ENCODE results near the gene PLSCR2. TPM values are rescaled to one million over a fixed set of nuclear protein-coding genes. Genes with fewer than 3 reads are reported as not detected.

The PLSCR2 gene
- total RNA-seq, 2 donors from 2014 or later, result not detected

DNA sequence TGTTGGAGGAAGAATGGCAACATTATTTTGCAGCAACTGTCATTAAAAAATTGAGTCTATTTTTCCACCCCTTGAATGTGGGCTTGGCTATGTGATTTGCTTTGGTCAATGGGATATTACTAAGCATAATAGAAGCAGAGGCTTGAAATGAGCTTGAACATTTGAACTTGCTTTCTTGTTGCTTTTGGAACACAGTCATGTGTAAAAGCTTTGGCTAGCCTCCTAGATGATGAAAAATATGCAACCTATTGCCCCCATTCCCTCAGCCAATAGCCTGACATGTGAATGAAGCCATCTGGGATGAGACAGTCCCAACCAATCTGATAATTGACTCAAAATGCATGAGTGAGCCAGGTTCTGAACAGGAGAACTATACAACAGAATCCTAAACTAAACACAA, 78.4 kb downstream of the PLSCR2 start:
- H3K27ac ChIP-seq, result peak overlapping the region in 3 of 4 donors; percentile 14 to 66 (median 24)
- TF ChIP-seq, protein P1, sequence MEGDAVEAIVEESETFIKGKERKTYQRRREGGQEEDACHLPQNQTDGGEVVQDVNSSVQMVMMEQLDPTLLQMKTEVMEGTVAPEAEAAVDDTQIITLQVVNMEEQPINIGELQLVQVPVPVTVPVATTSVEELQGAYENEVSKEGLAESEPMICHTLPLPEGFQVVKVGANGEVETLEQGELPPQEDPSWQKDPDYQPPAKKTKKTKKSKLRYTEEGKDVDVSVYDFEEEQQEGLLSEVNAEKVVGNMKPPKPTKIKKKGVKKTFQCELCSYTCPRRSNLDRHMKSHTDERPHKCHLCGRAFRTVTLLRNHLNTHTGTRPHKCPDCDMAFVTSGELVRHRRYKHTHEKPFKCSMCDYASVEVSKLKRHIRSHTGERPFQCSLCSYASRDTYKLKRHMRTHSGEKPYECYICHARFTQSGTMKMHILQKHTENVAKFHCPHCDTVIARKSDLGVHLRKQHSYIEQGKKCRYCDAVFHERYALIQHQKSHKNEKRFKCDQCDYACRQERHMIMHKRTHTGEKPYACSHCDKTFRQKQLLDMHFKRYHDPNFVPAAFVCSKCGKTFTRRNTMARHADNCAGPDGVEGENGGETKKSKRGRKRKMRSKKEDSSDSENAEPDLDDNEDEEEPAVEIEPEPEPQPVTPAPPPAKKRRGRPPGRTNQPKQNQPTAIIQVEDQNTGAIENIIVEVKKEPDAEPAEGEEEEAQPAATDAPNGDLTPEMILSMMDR (IDR thresholded peaks at IDR 0.05), result no peak
- no peak for TF ChIP-seq POLR2A (IDR thresholded peaks at IDR 0.05)
- ATAC-seq (peak; percentile 99), DNase-seq (peak; percentile 35 to 73 (median 62))
- intact Hi-C loops (cut with DNase I), result no loop called here
- no peaks in the 10 kb centered on the region for H3K36me3 ChIP-seq (replicated peaks in 1 of 2; ENCODE audit: insufficient read depth in 1 of 2, low read depth in 2 of 2)
- H3K9me3 ChIP-seq, result no peaks in the 10 kb centered on the region
- H3K27me3 ChIP-seq, result no peaks in the 10 kb centered on the region
- H3K4me3 ChIP-seq, result no peak overlapping the region
- H3K4me1 ChIP-seq, result peaks cover 18% of the 10 kb centered on the region

- peak overlapping the region in 3 of 4 donors; percentile 14 to 66 (median 24) for H3K27ac ChIP-seq
These were observed 79.2 kb downstream of the PLSCR2 start for GRCh38 chr3:146390006-146390772.

GRCh38 chr3:146387566-146387965, 81.8 kb downstream of the PLSCR2 start:
- WGBS, 2 donors, result 22 to 26% methylated on average over 2 of the region's 2 CpGs
- Histone ChIP-seq H3K36me3 (replicated peaks in 1 of 2; ENCODE audit: insufficient read depth in 1 of 2, low read depth in 2 of 2) (no peaks in the 10 kb centered on the region), H3K4me1 (peaks cover 18% of the 10 kb centered on the region), H3K27ac (no peak overlapping the region), H3K9me3 (no peaks in the 10 kb centered on the region), H3K4me3 (no peak overlapping the region), H3K27me3 (no peaks in the 10 kb centered on the region)
- no peak for ATAC-seq
- intact Hi-C loops (cut with DNase I), result no loop called here
- no peak for DNase-seq
- TF ChIP-seq POLR2A (IDR thresholded peaks at IDR 0.05), result no peak
- TF ChIP-seq, protein P1 (IDR thresholded peaks at IDR 0.05), result no peak

More at GRCh38 chr3:146390006-146390772, 79.2 kb downstream of the PLSCR2 start:
- Histone ChIP-seq H3K4me1 (peaks cover 18% of the 10 kb centered on the region), H3K36me3 (replicated peaks in 1 of 2; ENCODE audit: insufficient read depth in 1 of 2, low read depth in 2 of 2) (no peaks in the 10 kb centered on the region), H3K27me3 (no peaks in the 10 kb centered on the region), H3K9me3 (no peaks in the 10 kb centered on the region), H3K4me3 (no peak overlapping the region)
- TF ChIP-seq POLR2A (IDR thresholded peaks at IDR 0.05), result no peak
- TF ChIP-seq, protein P1 (IDR thresholded peaks at IDR 0.05), result no peak
- ATAC-seq (no peak), DNase-seq (no peak)
- WGBS, 2 donors, result 48% methylated on average over 2 of the region's 2 CpGs
- intact Hi-C loops (cut with DNase I), result no loop called here

GRCh38 chr3:146386936-146387335, 82.4 kb downstream of the PLSCR2 start:
- no peak for ATAC-seq
- H3K27ac ChIP-seq, result no peak overlapping the region
- TF ChIP-seq, protein P1 (IDR thresholded peaks at IDR 0.05), result no peak
- no peak for TF ChIP-seq POLR2A (IDR thresholded peaks at IDR 0.05)
- H3K4me1 ChIP-seq, result peaks cover 18% of the 10 kb centered on the region
- no peaks in the 10 kb centered on the region for H3K36me3 ChIP-seq (replicated peaks in 1 of 2; ENCODE audit: insufficient read depth in 1 of 2, low read depth in 2 of 2)
- H3K27me3 ChIP-seq, result no peaks in the 10 kb centered on the region
- 44 to 57% methylated on average over 1 of the region's 1 CpG for WGBS, 2 donors
- intact Hi-C loops (cut with DNase I), result no loop called here
- DNase-seq, result no peak
- no peak overlapping the region for H3K4me3 ChIP-seq
- no peaks in the 10 kb centered on the region for H3K9me3 ChIP-seq

DNA sequence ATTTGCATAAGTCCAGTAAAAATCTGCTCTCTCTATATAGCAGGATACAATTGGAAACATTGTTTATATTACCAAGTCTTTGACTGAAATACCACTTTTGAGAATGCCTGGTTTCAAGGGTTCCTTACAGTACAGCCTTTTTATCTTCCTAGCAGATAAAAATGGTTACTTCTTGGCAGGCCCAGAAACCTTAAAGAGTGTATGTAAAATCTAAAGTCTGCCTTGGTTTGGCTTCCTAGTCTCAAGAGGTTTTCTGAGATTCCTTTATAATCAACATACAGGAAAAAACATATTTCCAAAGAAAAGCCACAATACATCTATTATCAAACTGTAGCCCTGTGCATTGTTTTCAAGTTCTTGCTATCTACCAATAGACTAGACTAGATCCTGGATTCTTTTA, 84.6 kb downstream of the PLSCR2 start:
- Histone ChIP-seq H3K27ac (no peak overlapping the region), H3K4me1 (no peaks in the 10 kb centered on the region), H3K36me3 (replicated peaks in 1 of 2; ENCODE audit: insufficient read depth in 1 of 2, low read depth in 2 of 2) (no peaks in the 10 kb centered on the region), H3K4me3 (no peak overlapping the region), H3K9me3 (no peaks in the 10 kb centered on the region), H3K27me3 (no peaks in the 10 kb centered on the region)
- TF ChIP-seq POLR2A (IDR thresholded peaks at IDR 0.05), result no peak
- TF ChIP-seq, protein P1 (IDR thresholded peaks at IDR 0.05), result no peak
- no peak for DNase-seq
- ATAC-seq, result no peak
- intact Hi-C loops (cut with DNase I), result no loop called here
